ENCODE measurements around the gene SPRED3. TPM values are rescaled to one million over a fixed set of nuclear protein-coding genes. Genes with fewer than 3 reads are reported as not detected.

Gene SPRED3
- total and polyA plus RNA-seq, 12 donors = 0.06 to 3.3 (median 1.2) TPM; not detected in 1

DNA sequence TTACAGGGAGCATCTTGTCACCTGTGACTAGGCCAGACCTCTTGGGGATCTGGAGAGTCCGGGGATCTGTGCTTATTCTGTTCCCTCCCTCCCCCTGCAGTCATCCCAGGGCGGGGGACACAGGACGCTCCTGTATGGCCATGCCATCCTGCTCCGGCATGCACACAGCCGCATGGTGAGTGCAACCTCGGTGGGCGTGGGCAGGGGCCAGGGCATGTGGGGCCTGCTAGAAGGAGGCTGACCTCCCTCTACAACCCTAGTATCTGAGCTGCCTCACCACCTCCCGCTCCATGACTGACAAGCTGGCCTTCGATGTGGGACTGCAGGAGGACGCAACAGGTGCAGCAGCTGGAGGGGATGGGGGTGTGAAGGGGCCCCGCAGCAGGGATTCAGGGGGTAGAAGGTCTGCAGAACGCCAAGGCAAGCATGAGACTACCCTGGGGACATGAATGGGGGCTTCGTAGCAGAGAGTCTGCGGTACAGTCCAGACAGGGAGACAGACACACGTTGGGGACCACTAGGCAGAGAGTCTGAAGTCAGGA lies 55.0 kb downstream of the SPRED3 start:
- no peak for DNase-seq
- H3K27ac ChIP-seq = no peak overlapping the region
- no peak overlapping the region for H3K4me3 ChIP-seq
- TF ChIP-seq POLR2A (IDR thresholded peaks at IDR 0.05) = no peak
- TF ChIP-seq, protein P1, sequence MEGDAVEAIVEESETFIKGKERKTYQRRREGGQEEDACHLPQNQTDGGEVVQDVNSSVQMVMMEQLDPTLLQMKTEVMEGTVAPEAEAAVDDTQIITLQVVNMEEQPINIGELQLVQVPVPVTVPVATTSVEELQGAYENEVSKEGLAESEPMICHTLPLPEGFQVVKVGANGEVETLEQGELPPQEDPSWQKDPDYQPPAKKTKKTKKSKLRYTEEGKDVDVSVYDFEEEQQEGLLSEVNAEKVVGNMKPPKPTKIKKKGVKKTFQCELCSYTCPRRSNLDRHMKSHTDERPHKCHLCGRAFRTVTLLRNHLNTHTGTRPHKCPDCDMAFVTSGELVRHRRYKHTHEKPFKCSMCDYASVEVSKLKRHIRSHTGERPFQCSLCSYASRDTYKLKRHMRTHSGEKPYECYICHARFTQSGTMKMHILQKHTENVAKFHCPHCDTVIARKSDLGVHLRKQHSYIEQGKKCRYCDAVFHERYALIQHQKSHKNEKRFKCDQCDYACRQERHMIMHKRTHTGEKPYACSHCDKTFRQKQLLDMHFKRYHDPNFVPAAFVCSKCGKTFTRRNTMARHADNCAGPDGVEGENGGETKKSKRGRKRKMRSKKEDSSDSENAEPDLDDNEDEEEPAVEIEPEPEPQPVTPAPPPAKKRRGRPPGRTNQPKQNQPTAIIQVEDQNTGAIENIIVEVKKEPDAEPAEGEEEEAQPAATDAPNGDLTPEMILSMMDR (IDR thresholded peaks at IDR 0.05) = no peak
- H3K36me3 ChIP-seq (replicated peaks in 1 of 2) = no peaks in the 10 kb centered on the region
- H3K9me3 ChIP-seq (replicated peaks in 1 of 3) = no peaks in the 10 kb centered on the region
- no peaks in the 10 kb centered on the region for H3K27me3 ChIP-seq
- intact Hi-C loops (cut with DNase I) = no loop called here
- no peaks in the 10 kb centered on the region for H3K4me1 ChIP-seq (replicated peaks in 1 of 2)
- WGBS, 4 donors = 75 to 95% (median 87%) methylated on average over 8 to 15 of the region's 15 CpGs

DNA sequence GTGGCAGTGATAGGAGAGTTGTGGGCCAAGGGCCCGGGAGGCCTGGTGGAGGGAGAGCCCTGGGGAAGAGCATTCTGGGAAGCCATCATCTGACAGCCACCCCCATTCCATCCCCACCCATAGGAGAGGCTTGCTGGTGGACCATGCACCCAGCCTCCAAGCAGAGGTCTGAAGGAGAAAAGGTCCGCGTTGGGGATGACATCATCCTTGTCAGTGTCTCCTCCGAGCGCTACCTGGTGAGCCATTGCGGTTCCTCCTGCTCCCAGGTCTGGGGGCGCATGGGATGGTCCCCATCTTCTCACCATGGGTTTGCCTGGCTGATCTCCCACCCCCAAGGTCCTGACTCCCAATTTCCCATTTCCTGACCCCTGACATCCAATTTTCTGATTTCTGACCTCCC lies 55.5 kb downstream of the SPRED3 start:
- Histone ChIP-seq H3K4me3 (no peak overlapping the region), H3K36me3 (replicated peaks in 1 of 2) (no peaks in the 10 kb centered on the region), H3K4me1 (replicated peaks in 1 of 2) (no peaks in the 10 kb centered on the region), H3K9me3 (replicated peaks in 1 of 3) (no peaks in the 10 kb centered on the region), H3K27ac (no peak overlapping the region), H3K27me3 (no peaks in the 10 kb centered on the region)
- 66 to 90% (median 84%) methylated on average over 3 to 7 of the region's 7 CpGs for WGBS, 4 donors
- intact Hi-C loops (cut with DNase I) = no loop called here
- no peak for DNase-seq
- TF ChIP-seq POLR2A (IDR thresholded peaks at IDR 0.05) = no peak
- TF ChIP-seq, protein P1 (IDR thresholded peaks at IDR 0.05) = no peak

DNA sequence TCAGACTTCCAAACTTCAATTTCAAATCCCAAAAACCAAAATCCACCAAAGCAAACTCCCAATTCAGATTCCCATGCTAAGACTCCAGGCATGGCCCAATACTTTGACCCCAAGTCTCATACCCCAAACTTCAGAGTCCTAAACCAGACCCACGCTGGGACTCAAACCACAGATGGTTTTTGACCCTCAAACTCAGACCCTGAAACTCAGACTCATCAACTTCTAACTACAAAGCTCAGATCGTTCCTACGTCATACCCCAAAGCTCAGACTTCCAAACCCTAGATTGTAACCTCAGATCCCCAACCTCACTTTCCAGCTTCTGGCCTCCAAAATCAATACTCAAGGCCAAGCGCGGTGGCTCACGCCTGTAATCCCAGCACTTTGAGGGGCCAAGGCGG lies 56.9 kb downstream of the SPRED3 start:
- 90 to 93% (median 91%) methylated on average over 7 of the region's 7 CpGs for WGBS, 4 donors
- Histone ChIP-seq H3K27me3 (no peaks in the 10 kb centered on the region), H3K36me3 (replicated peaks in 1 of 2) (no peaks in the 10 kb centered on the region), H3K27ac (no peak overlapping the region), H3K9me3 (replicated peaks in 1 of 3) (no peaks in the 10 kb centered on the region), H3K4me1 (replicated peaks in 1 of 2) (no peaks in the 10 kb centered on the region), H3K4me3 (no peak overlapping the region)
- TF ChIP-seq, protein P1 (IDR thresholded peaks at IDR 0.05) = no peak
- no peak for TF ChIP-seq POLR2A (IDR thresholded peaks at IDR 0.05)
- no peak for DNase-seq
- intact Hi-C loops (cut with DNase I) = no loop called here

DNA sequence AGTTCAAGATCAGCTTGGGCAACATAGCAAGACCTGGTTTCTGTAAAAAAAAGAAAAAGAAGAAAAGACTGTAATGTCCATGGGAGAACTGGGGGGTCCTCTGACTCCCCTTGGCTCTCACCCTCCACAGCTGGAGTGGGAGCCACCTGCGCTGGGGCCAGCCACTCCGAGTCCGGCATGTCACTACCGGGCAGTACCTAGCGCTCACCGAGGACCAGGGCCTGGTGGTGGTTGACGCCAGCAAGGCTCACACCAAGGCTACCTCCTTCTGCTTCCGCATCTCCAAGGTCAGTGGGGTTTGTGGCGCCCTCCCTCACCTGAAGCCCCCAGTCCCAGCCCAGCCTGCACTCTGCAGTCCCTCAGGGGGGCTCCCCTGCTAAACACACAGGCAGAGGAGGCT lies 59.7 kb downstream of the SPRED3 start:
- intact Hi-C loops (cut with DNase I) = no loop called here
- Histone ChIP-seq H3K27me3 (no peaks in the 10 kb centered on the region), H3K27ac (no peak overlapping the region), H3K4me3 (no peak overlapping the region), H3K36me3 (replicated peaks in 1 of 2) (no peaks in the 10 kb centered on the region), H3K4me1 (replicated peaks in 1 of 2) (no peaks in the 10 kb centered on the region), H3K9me3 (replicated peaks in 1 of 3) (no peaks in the 10 kb centered on the region)
- DNase-seq = no peak
- TF ChIP-seq, protein P1 (IDR thresholded peaks at IDR 0.05) = no peak
- no peak for TF ChIP-seq POLR2A (IDR thresholded peaks at IDR 0.05)
- WGBS, 4 donors = 87 to 94% (median 92%) methylated on average over 3 to 9 of the region's 9 CpGs

Other genes starting within 250 kb of the SPRED3 start
- 1 to 10 TPM in 1 of 9 donors, under 1 TPM in 3, not detected in 5; 0.37 to 1.3 (median 0.75) TPM for gene DPF1, start 164.5 kb upstream of the SPRED3 start, total RNA-seq
- gene DPF1, start 164.5 kb upstream of the SPRED3 start, polyA plus RNA-seq = under 1 TPM; 0.17 to 0.97 (median 0.40) TPM
- gene PPP1R14A, start 132.3 kb upstream of the SPRED3 start, total RNA-seq = 100 to 1,000 TPM in 7 of 9 donors, 10 to 100 TPM in 1, 1 to 10 TPM in 1; 9.5 to 250 (median 144) TPM
- gene PPP1R14A, start 132.3 kb upstream of the SPRED3 start, polyA plus RNA-seq = 100 to 1,000 TPM in 2 of 3 donors, 10 to 100 TPM in 1; 14.8 to 366 (median 340) TPM
- gene SPINT2, start 124.1 kb upstream of the SPRED3 start, total RNA-seq = 100 to 1,000 TPM in 1 of 9 donors, 10 to 100 TPM in 8; 38.1 to 233 (median 75.6) TPM
- 10 to 100 TPM; 33.4 to 44.0 (median 33.8) TPM for gene SPINT2, start 124.1 kb upstream of the SPRED3 start, polyA plus RNA-seq
- 1 to 10 TPM in 6 of 9 donors, under 1 TPM in 1, not detected in 2; 0.88 to 7.6 (median 2.9) TPM for gene C19orf33, start 84.4 kb upstream of the SPRED3 start, total RNA-seq
- gene C19orf33, start 84.4 kb upstream of the SPRED3 start, polyA plus RNA-seq = 10 to 100 TPM in 2 of 3 donors, not detected in 1; 33.7 to 46.2 TPM
- 10 to 100 TPM; 31.0 to 57.0 (median 37.8) TPM for gene YIF1B, start 72.8 kb upstream of the SPRED3 start, total RNA-seq
- gene YIF1B, start 72.8 kb upstream of the SPRED3 start, polyA plus RNA-seq = 10 to 100 TPM; 23.5 to 53.0 (median 42.1) TPM
- gene KCNK6, start 68.9 kb upstream of the SPRED3 start, total RNA-seq = 1 to 10 TPM; 1.2 to 5.4 (median 4.1) TPM
- gene KCNK6, start 68.9 kb upstream of the SPRED3 start, polyA plus RNA-seq = 1 to 10 TPM; 2.2 to 6.0 (median 2.7) TPM
- gene CATSPERG, start 52.9 kb upstream of the SPRED3 start, total RNA-seq = 1 to 10 TPM in 8 of 9 donors, under 1 TPM in 1; 0.30 to 8.8 (median 2.8) TPM
- 1 to 10 TPM; 1.5 to 3.7 (median 2.1) TPM for gene CATSPERG, start 52.9 kb upstream of the SPRED3 start, polyA plus RNA-seq
- gene PSMD8, start 14.1 kb upstream of the SPRED3 start, total RNA-seq = 100 to 1,000 TPM; 121 to 330 (median 211) TPM
- 100 to 1,000 TPM in 1 of 3 donors, 10 to 100 TPM in 2; 53.1 to 268 (median 64.5) TPM for gene PSMD8, start 14.1 kb upstream of the SPRED3 start, polyA plus RNA-seq
- 1 to 10 TPM in 1 of 9 donors, under 1 TPM in 5, not detected in 3; 0.57 to 1.4 (median 0.78) TPM for gene GGN, start 663 bp upstream of the SPRED3 start, total RNA-seq
- 1 to 10 TPM in 1 of 3 donors, under 1 TPM in 1, not detected in 1; 0.88 to 1.6 TPM for gene GGN, start 663 bp upstream of the SPRED3 start, polyA plus RNA-seq
- gene FAM98C, start 14.4 kb downstream of the SPRED3 start, total RNA-seq = 10 to 100 TPM in 8 of 9 donors, 1 to 10 TPM in 1; 7.2 to 33.5 (median 16.6) TPM
- gene FAM98C, start 14.4 kb downstream of the SPRED3 start, polyA plus RNA-seq = 10 to 100 TPM in 2 of 3 donors, 1 to 10 TPM in 1; 5.3 to 25.7 (median 20.8) TPM
- 1 to 10 TPM in 8 of 9 donors, under 1 TPM in 1; 0.22 to 10.0 (median 4.2) TPM for gene RASGRP4, start 37.5 kb downstream of the SPRED3 start, total RNA-seq
- gene RASGRP4, start 37.5 kb downstream of the SPRED3 start, polyA plus RNA-seq = 1 to 10 TPM; 1.3 to 4.5 (median 2.7) TPM
- gene RYR1, start 45.0 kb downstream of the SPRED3 start, total RNA-seq = 1 to 10 TPM in 8 of 9 donors, under 1 TPM in 1; 0.90 to 10.0 (median 3.3) TPM
- 1 to 10 TPM; 1.2 to 7.2 (median 2.0) TPM for gene RYR1, start 45.0 kb downstream of the SPRED3 start, polyA plus RNA-seq
- 1 to 10 TPM; 1.1 to 7.9 (median 4.0) TPM for gene MAP4K1, start 229.3 kb downstream of the SPRED3 start, total RNA-seq
- 10 to 100 TPM in 1 of 3 donors, 1 to 10 TPM in 2; 1.2 to 12.5 (median 6.8) TPM for gene MAP4K1, start 229.3 kb downstream of the SPRED3 start, polyA plus RNA-seq
- gene EIF3K, start 230.5 kb downstream of the SPRED3 start, total RNA-seq = 100 to 1,000 TPM; 196 to 537 (median 278) TPM
- gene EIF3K, start 230.5 kb downstream of the SPRED3 start, polyA plus RNA-seq = 100 to 1,000 TPM; 177 to 292 (median 216) TPM

Measured in adrenal gland (tissue), 12 donors.